Mammary epithelial cell (primary cell): ENCODE data around the gene MAN1B1.

Experiments
- CTCF ChIP-seq, 2 donors: IDR thresholded peaks in 1 of 2; conservative IDR thresholded peaks in 1 of 2; 2 replicates each; pipeline ENCODE4 v1.5.1; 2011 to 2012; ENCODE audit warnings: inconsistent platforms in 2 of 2, low read length in 2 of 2, mild to moderate bottlenecking in 2 of 2, control low read depth in 1 of 2, low read depth in 1 of 2; ENCODE audit not compliant: insufficient read depth in 1 of 2; ENCODE audit errors: extremely low read depth in 1 of 2
- EZH2 ChIP-seq: IDR thresholded peaks from 2 replicates; pipeline ENCODE4 v1.6.1; 2012; ENCODE audit warnings: low read length, inconsistent platforms, borderline replicate concordance

- TF ChIP-seq CTCF (conservative IDR thresholded peaks at IDR 0.05 in 1 of 2, IDR thresholded peaks at IDR 0.05 in 1 of 2; ENCODE audit: extremely low read depth in 1 of 2, insufficient read depth in 1 of 2, low read depth in 1 of 2, low read length in 2 of 2) (no peak), EZH2 (no peak)
Measured at GRCh38 chr9:137126786-137127185, 40.0 kb downstream of the MAN1B1 start.
